OCI-LY1 (cell line): ENCODE data around the gene POLR2A.

Experiments used
- CTCF ChIP-seq: fragments of 200-600 bp; sonication (generic), shearing (Covaris generic); IDR thresholded peaks from 2 replicates; pipeline ENCODE4 v1.5.1; 2017; ENCODE audit warnings: mild to moderate bottlenecking, antibody characterized with exemption, low read length, moderate library complexity, mixed read lengths
- EZH2 ChIP-seq: fragments of 200-600 bp; sonication (generic), shearing (Covaris generic); IDR thresholded peaks from 2 replicates; pipeline ENCODE4 v1.8.0; 2017; ENCODE audit warnings: borderline replicate concordance, mixed run types, mild to moderate bottlenecking, antibody characterized with exemption, low read length, moderate library complexity, mixed read lengths

DNA sequence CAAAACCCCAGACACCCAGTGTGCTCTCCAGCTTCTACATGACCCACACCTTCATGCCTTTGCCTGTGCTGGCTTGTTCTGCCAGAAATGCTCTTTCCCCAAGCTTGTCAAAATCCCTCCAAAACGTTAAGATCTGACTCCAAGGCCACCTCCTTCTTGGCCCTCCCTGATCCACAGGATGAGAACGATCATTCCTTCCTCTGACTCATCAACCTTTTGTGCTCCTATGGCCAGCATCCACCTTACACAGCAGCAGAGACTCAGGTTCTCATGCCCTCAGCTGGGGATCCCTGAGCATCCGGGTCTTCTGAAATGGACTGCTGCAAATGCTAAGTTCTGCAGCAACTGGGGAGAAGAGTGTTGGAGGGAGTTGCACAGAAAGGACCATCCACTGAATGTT lies 7.7 kb upstream of the POLR2A start:
- TF ChIP-seq CTCF (no peak), EZH2 (no peak)
